ENCODE results near the gene HAVCR2.
"Not testable (repeated sequence)": the region's sequence is repeated elsewhere in the genome, so short reads cannot be mapped to it uniquely, and the experiment has no call there.

HAVCR2 gene

DNA sequence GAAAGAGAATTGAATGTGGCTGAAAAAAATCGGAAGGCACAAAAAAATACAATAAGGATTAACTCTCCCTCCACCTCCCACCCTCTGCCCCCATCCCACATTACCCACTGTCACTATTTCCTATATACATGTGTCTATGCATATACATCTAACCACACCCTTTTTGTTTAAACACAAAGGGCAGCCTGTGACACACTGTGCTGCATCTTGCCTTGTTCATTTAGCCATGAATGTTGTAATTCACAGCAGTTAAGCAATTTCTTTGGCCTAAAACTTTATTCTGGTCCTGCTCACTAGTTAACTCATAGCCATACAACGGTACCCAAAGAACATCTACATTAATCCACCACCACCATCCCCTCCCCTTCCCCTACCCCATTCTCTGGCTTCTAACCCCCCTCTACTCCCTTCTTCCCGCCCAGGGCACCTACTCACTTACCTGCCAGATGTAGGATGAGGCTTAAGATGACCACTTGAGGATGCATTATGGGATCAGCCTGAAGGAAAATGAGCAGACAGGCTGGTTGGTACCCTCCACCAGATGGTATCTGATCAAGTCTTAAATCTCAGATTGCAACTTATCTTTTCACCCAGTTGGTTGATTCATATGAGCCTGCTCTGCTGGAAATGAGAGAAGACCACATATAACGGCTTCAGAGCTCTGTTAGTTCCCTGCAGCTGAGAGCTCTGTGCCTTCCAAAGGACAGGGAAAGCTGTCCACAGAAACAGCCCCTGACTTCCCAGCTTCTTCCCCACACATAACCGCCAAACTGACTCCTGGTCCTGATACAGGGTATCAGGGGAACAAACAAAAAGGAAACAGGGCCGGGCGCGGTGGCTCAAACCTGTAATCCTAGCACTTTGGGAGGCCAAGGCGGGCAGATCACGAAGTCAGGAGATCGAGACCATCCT, 51.1 kb downstream of the HAVCR2 start:
- no peak overlapping the region for H3K4me3 ChIP-seq (ENCODE audit: low read length)
- no peak for TF ChIP-seq CTCF (conservative IDR thresholded peaks at IDR 0.05; ENCODE audit: low read depth, low read length)
- DNase-seq (ENCODE audit: low read depth): no peak

GRCh38 chr5:157056848-157057247, 52.0 kb downstream of the HAVCR2 start:
- DNase-seq (ENCODE audit: low read depth); H3K4me3 ChIP-seq (ENCODE audit: low read length): not testable (repeated sequence)

- DNase-seq (ENCODE audit: low read depth): no peak
Observed at GRCh38 chr5:157051604-157052245, 57.1 kb downstream of the HAVCR2 start.

GRCh38 chr5:157050050-157050449, 58.8 kb downstream of the HAVCR2 start:
- DNase-seq (ENCODE audit: low read depth): no peak
- TF ChIP-seq CTCF (conservative IDR thresholded peaks at IDR 0.05; ENCODE audit: low read depth, low read length): no peak
- H3K4me3 ChIP-seq (ENCODE audit: low read length): no peak overlapping the region

More at GRCh38 chr5:157051604-157052245, 57.1 kb downstream of the HAVCR2 start:
- TF ChIP-seq CTCF (conservative IDR thresholded peaks at IDR 0.05; ENCODE audit: low read depth, low read length): no peak
- H3K4me3 ChIP-seq (ENCODE audit: low read length): no peak overlapping the region

DNA sequence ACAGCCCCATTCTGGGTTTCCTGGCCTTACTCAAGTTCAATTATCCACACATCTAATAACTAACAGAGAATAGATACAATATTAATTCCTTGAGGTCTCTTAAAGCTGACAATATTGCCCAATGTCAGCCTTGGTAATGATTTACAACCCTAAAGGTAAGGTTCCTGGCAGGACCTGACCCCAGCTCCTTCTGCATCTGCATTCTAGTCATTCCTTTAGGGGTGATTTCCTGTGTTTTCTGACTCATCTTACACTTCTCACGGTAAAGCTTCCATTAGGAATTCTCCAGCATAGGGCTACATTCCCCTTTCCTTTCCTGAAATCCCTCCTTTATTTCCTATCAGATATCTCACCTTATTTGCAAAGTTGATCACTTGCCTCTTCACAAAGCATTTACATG, 59.2 kb downstream of the HAVCR2 start:
- no peak overlapping the region for H3K4me3 ChIP-seq (ENCODE audit: low read length)
- TF ChIP-seq CTCF (conservative IDR thresholded peaks at IDR 0.05; ENCODE audit: low read depth, low read length): no peak
- DNase-seq (ENCODE audit: low read depth): no peak

GRCh38 chr5:157047898-157048297, 60.9 kb downstream of the HAVCR2 start:
- no peak for DNase-seq (ENCODE audit: low read depth)

GRCh38 chr5:157047016-157047415, 61.8 kb downstream of the HAVCR2 start:
- H3K4me3 ChIP-seq (ENCODE audit: low read length); DNase-seq (ENCODE audit: low read depth): not testable (repeated sequence)

More at GRCh38 chr5:157047898-157048297, 60.9 kb downstream of the HAVCR2 start:
- TF ChIP-seq CTCF (conservative IDR thresholded peaks at IDR 0.05; ENCODE audit: low read depth, low read length): no peak
- no peak overlapping the region for H3K4me3 ChIP-seq (ENCODE audit: low read length)

GRCh38 chr5:157046041-157046440, 62.8 kb downstream of the HAVCR2 start:
- TF ChIP-seq CTCF (conservative IDR thresholded peaks at IDR 0.05; ENCODE audit: low read depth, low read length): no peak
- peak; percentile 5 for DNase-seq (ENCODE audit: low read depth)
- H3K4me3 ChIP-seq (ENCODE audit: low read length): no peak overlapping the region
